Sigmoid colon (tissue), 7 donors: ENCODE measurements around the gene OR6Y1. TPM values are rescaled to one million over a fixed set of nuclear protein-coding genes. Genes with fewer than 3 reads are reported as not detected.

Experiments used
- DNase-seq: peaks from one replicate; pipeline ENCODE4 v3.0.0-alpha.2; 2019
- H3K27ac ChIP-seq, 4 donors: fragments of 200-600 bp; sonication (generic); one replicate each; pipeline ENCODE4 v1.5.1; 2016 to 2019; ENCODE audit warnings: mild to moderate bottlenecking in 1 of 4
- H3K27me3 ChIP-seq, 3 donors: fragments of 200-600 bp; sonication (generic); one replicate each; pipeline ENCODE4 v1.5.1; 2019; ENCODE audit warnings: mild to moderate bottlenecking in 1 of 3
- H3K36me3 ChIP-seq, 4 donors: fragments of 200-600 bp; sonication (generic); one replicate each; pipeline ENCODE4 v1.5.1; 2016 to 2019
- H3K4me1 ChIP-seq, 4 donors: fragments of 200-600 bp; sonication (generic); one replicate each; pipeline ENCODE4 v1.5.1; 2017 to 2019
- H3K4me3 ChIP-seq, 4 donors: fragments of 200-600 bp; sonication (generic); one replicate each; pipeline ENCODE4 v1.5.1; 2017 to 2019; ENCODE audit warnings: mild to moderate bottlenecking in 2 of 4, moderate library complexity in 1 of 4
- H3K9me3 ChIP-seq, 4 donors: fragments of 200-600 bp in 3 of 4; sonication (generic) in 3 of 4; one replicate each; pipeline versions ENCODE4 v1.5.1 to v1.6.1; 2013 to 2019
- CTCF ChIP-seq, 4 experiments: fragments of 450-650 bp in 3 of 4; fragments of 200-600 bp in 1 of 4; IDR thresholded peaks; one replicate each; pipeline ENCODE4 v1.5.1; 2016 to 2019; ENCODE audit warnings: antibody characterized with exemption in 4 of 4, mild to moderate bottlenecking in 3 of 4, moderate library complexity in 2 of 4
- EP300 ChIP-seq, 4 donors: sonication (generic); formaldehyde crosslinking; IDR thresholded peaks; one replicate each; pipeline ENCODE4 v1.6.1; 2017; ENCODE audit warnings: antibody characterized with exemption in 4 of 4
- POLR2A ChIP-seq, 2 donors: fragments of 450-650 bp; IDR thresholded peaks; one replicate each; pipeline ENCODE4 v1.6.1; 2016; ENCODE audit warnings: antibody characterized with exemption in 2 of 2, mild to moderate bottlenecking in 2 of 2, moderate library complexity in 2 of 2
- POLR2AphosphoS5 ChIP-seq, 4 donors: sonication (generic); formaldehyde crosslinking; IDR thresholded peaks; one replicate each; pipeline ENCODE4 v1.6.1; 2017; ENCODE audit warnings: antibody characterized with exemption in 4 of 4
- WGBS, 2 donors: extraction: QIAGEN DNeasy Blood & Tissue Kit; methylation state at CpG; one replicate each; pipeline ENCODE4 v1.1.7; 2013; 5-methylcytosine and 5-hydroxymethylcytosine counted together
- intact Hi-C: fragments of 100-400 bp; cut with DNase I; formaldehyde crosslinking; loops from one replicate; pipeline ENCODE4 v1.15.1; 2023
- polyA plus RNA-seq, 3 donors: library from polyadenylated mRNA; stranded (reverse); fragments of 200-250 nt; gene quantifications; one replicate each; pipeline ENCODE4 v1.2.3, GENCODE V29; 2013
- total RNA-seq, 4 donors: library from RNA; depleted of rRNA; stranded (reverse); fragments of >200 nt; gene quantifications; one replicate each; pipeline ENCODE4 v1.1.0, GENCODE V29; 2016
- donor health status: healthy with polysubstance abuse.
- donor health status: Bipolar disorder and iron deficiency.
- donor health status: healthy.

Gene OR6Y1
- total and polyA plus RNA-seq, 7 donors, result not detected

- Histone ChIP-seq H3K9me3 (no peaks in the 10 kb centered on the region), H3K4me1 (no peaks in the 10 kb centered on the region), H3K4me3 (no peak overlapping the region), H3K27me3 (no peaks in the 10 kb centered on the region), H3K27ac (no peak overlapping the region), H3K36me3 (no peaks in the 10 kb centered on the region)
- 77 to 78% methylated on average over 2 of the region's 2 CpGs for WGBS, 2 donors
- no peak for TF ChIP-seq POLR2AphosphoS5 (IDR thresholded peaks at IDR 0.05)
- intact Hi-C loops, result no loop called here
- no peak for DNase-seq
These were observed 9.6 kb upstream of the OR6Y1 start for GRCh38 chr1:158563853-158564252.

GRCh38 chr1:158559696-158560095 is 5.5 kb upstream of the OR6Y1 start:
- no peak for TF ChIP-seq POLR2A (IDR thresholded peaks at IDR 0.05)
- TF ChIP-seq CTCF (IDR thresholded peaks at IDR 0.05), result no peak
- TF ChIP-seq EP300 (IDR thresholded peaks at IDR 0.05), result no peak
- TF ChIP-seq POLR2AphosphoS5 (IDR thresholded peaks at IDR 0.05), result no peak
- no peak for DNase-seq
- no peak overlapping the region for H3K4me3 ChIP-seq
- no peaks in the 10 kb centered on the region for H3K27me3 ChIP-seq
- no peaks in the 10 kb centered on the region for H3K9me3 ChIP-seq
- 89 to 90% methylated on average over 1 of the region's 1 CpG for WGBS, 2 donors
- no peaks in the 10 kb centered on the region for H3K36me3 ChIP-seq
- H3K4me1 ChIP-seq, result no peaks in the 10 kb centered on the region
- intact Hi-C loops, result no loop called here
- no peak overlapping the region for H3K27ac ChIP-seq

- Histone ChIP-seq H3K36me3 (no peaks in the 10 kb centered on the region), H3K4me1 (no peaks in the 10 kb centered on the region), H3K27me3 (no peaks in the 10 kb centered on the region), H3K27ac (no peak overlapping the region), H3K4me3 (no peak overlapping the region), H3K9me3 (no peaks in the 10 kb centered on the region)
- intact Hi-C loops, result no loop called here
- TF ChIP-seq EP300 (IDR thresholded peaks at IDR 0.05), result no peak
- TF ChIP-seq POLR2A (IDR thresholded peaks at IDR 0.05), result no peak
- no peak for TF ChIP-seq CTCF (IDR thresholded peaks at IDR 0.05)
- no peak for TF ChIP-seq POLR2AphosphoS5 (IDR thresholded peaks at IDR 0.05)
- 29 to 72% methylated on average over 1 of the region's 1 CpG for WGBS, 2 donors
- no peak for DNase-seq
These were observed 1.9 kb downstream of the OR6Y1 start for GRCh38 chr1:158552296-158552695.

GRCh38 chr1:158547533-158547932 is 6.7 kb downstream of the OR6Y1 start:
- DNase-seq, result no peak
- 95 to 96% methylated on average over 2 of the region's 2 CpGs for WGBS, 2 donors
- no peak overlapping the region for H3K27ac ChIP-seq
- no peak overlapping the region for H3K4me3 ChIP-seq
- no peaks in the 10 kb centered on the region for H3K36me3 ChIP-seq
- no peaks in the 10 kb centered on the region for H3K27me3 ChIP-seq
- no peaks in the 10 kb centered on the region for H3K4me1 ChIP-seq
- intact Hi-C loops, result no loop called here
- TF ChIP-seq POLR2A (IDR thresholded peaks at IDR 0.05) (no peak), POLR2AphosphoS5 (IDR thresholded peaks at IDR 0.05) (no peak), EP300 (IDR thresholded peaks at IDR 0.05) (no peak), CTCF (IDR thresholded peaks at IDR 0.05) (no peak)
- no peaks in the 10 kb centered on the region for H3K9me3 ChIP-seq

- Histone ChIP-seq H3K4me1 (no peaks in the 10 kb centered on the region), H3K27ac (no peak overlapping the region), H3K9me3 (no peaks in the 10 kb centered on the region), H3K36me3 (no peaks in the 10 kb centered on the region), H3K27me3 (no peaks in the 10 kb centered on the region), H3K4me3 (no peak overlapping the region)
- DNase-seq, result no peak
- no peak for TF ChIP-seq EP300 (IDR thresholded peaks at IDR 0.05)
- no peak for TF ChIP-seq POLR2A (IDR thresholded peaks at IDR 0.05)
- TF ChIP-seq CTCF (IDR thresholded peaks at IDR 0.05), result no peak
- TF ChIP-seq POLR2AphosphoS5 (IDR thresholded peaks at IDR 0.05), result no peak
- 78 to 93% methylated on average over 2 of the region's 2 CpGs for WGBS, 2 donors
- intact Hi-C loops, result no loop called here
These were observed 16.6 kb downstream of the OR6Y1 start for GRCh38 chr1:158537609-158538008.
